GM18508 (cell line): ENCODE data around the gene SLC14A1.

Experiments used
- ATAC-seq: cut with Tn5 transposase; IDR thresholded peaks from one replicate; pipeline ENCODE4 v1.9.1; 2021; ENCODE audit warnings: moderate number of reproducible peaks; ENCODE audit not compliant: insufficient read depth, unreplicated experiment

The SLC14A1 gene

GRCh38 chr18:45788861-45789260 is 64.9 kb downstream of the SLC14A1 start:
- ATAC-seq = no peak

- no peak for ATAC-seq
Observed at GRCh38 chr18:45792506-45793263, 68.7 kb downstream of the SLC14A1 start.

GRCh38 chr18:45793264-45793965 is 69.4 kb downstream of the SLC14A1 start:
- ATAC-seq = no peak

- no peak for ATAC-seq
Observed at GRCh38 chr18:45801416-45802004, 77.5 kb downstream of the SLC14A1 start.
